Measurements from ENCODE around the gene WDR6.

GRCh38 chr3:48980295-48980694, 26.9 kb upstream of the WDR6 start:
- TF ChIP-seq CTCF (IDR thresholded peaks at IDR 0.05) (no peak), EZH2 (IDR thresholded peaks at IDR 0.05) (no peak)

All from neural progenitor cell (in vitro differentiated cells).